ENCODE results near the gene RALGAPB. TPM values are rescaled to one million over a fixed set of nuclear protein-coding genes. Genes with fewer than 3 reads are reported as not detected.

RALGAPB gene
- polyA plus RNA-seq, 1 donor (not counting 4 experiments of a cell fraction or from before 2014, with no cell fraction given): 23.8 TPM

- TF ChIP-seq EZH2 (IDR thresholded peaks at IDR 0.05; ENCODE audit: low read length): no peak
- no peak for TF ChIP-seq CTCF (optimal IDR thresholded peaks at IDR 0.05 in 1 of 3, IDR thresholded peaks at IDR 0.05 in 1 of 3, conservative IDR thresholded peaks at IDR 0.05 in 1 of 3; ENCODE audit: extremely low read depth in 1 of 3, insufficient read depth in 2 of 3, low read length in 3 of 3)
- dilution Hi-C loops (cut with MboI; ENCODE audit: extremely low pct_ligation_motif_present, low sequenced_read_pairs): no loop called here
- H4K20me1 ChIP-seq (ENCODE audit: control insufficient read depth, extremely low read depth, insufficient read depth, low read length): no peaks in the 10 kb centered on the region
- H3K4me1 ChIP-seq (ENCODE audit: control insufficient read depth, extremely low read depth, insufficient read depth, low read length): no peaks in the 10 kb centered on the region
- H3K36me3 ChIP-seq (ENCODE audit: control insufficient read depth in 2 of 2, extremely low read depth in 1 of 2, insufficient read depth in 2 of 2, low read length in 2 of 2): peaks cover 18 to 25% of the 10 kb centered on the region in 2 experiments
- no peak overlapping the region for H2AFZ ChIP-seq (ENCODE audit: control insufficient read depth, low read length)
- H3K4me2 ChIP-seq (ENCODE audit: control insufficient read depth, extremely low read depth, insufficient read depth, low read depth, low read length): no peak overlapping the region
- no peaks in the 10 kb centered on the region for H3K27me3 ChIP-seq (ENCODE audit: control insufficient read depth, extremely low read depth, insufficient read depth, low read length)
- no peak overlapping the region for H3K27ac ChIP-seq (ENCODE audit: control insufficient read depth, insufficient read depth, low read length)
- FAIRE-seq: no peak
- DNase-seq (ENCODE audit: low read depth, low spot score): no peak
- H3K9me1 ChIP-seq (ENCODE audit: control insufficient read depth, extremely low read depth, insufficient read depth, low read length): no peaks in the 10 kb centered on the region
- H3K9me3 ChIP-seq (ENCODE audit: control insufficient read depth, low read depth, low read length): no peaks in the 10 kb centered on the region
- H3K4me3 ChIP-seq (ENCODE audit: control insufficient read depth in 2 of 3, extremely low read depth in 1 of 3, insufficient read depth in 2 of 3, low read depth in 1 of 3, low read length in 3 of 3): no peak overlapping the region
- H3K9ac ChIP-seq (ENCODE audit: control insufficient read depth, extremely low read depth, insufficient read depth, low read length): no peak overlapping the region
- H3K79me2 ChIP-seq (ENCODE audit: control insufficient read depth, insufficient read depth, low read length): no peaks in the 10 kb centered on the region
Observed at GRCh38 chr20:38497246-38497935, 24.7 kb downstream of the RALGAPB start.

GRCh38 chr20:38498909-38499308, 26.3 kb downstream of the RALGAPB start:
- no peak overlapping the region for H2AFZ ChIP-seq (ENCODE audit: control insufficient read depth, low read length)
- no peak for FAIRE-seq
- H3K79me2 ChIP-seq (ENCODE audit: control insufficient read depth, insufficient read depth, low read length): no peaks in the 10 kb centered on the region
- H3K36me3 ChIP-seq (ENCODE audit: control insufficient read depth in 2 of 2, extremely low read depth in 1 of 2, insufficient read depth in 2 of 2, low read length in 2 of 2): peaks cover 18 to 20% of the 10 kb centered on the region in 2 experiments
- no peaks in the 10 kb centered on the region for H3K9me3 ChIP-seq (ENCODE audit: control insufficient read depth, low read depth, low read length)
- no peak overlapping the region for H3K4me3 ChIP-seq (ENCODE audit: control insufficient read depth in 2 of 3, extremely low read depth in 1 of 3, insufficient read depth in 2 of 3, low read depth in 1 of 3, low read length in 3 of 3)
- H3K9ac ChIP-seq (ENCODE audit: control insufficient read depth, extremely low read depth, insufficient read depth, low read length): no peak overlapping the region
- no peaks in the 10 kb centered on the region for H3K9me1 ChIP-seq (ENCODE audit: control insufficient read depth, extremely low read depth, insufficient read depth, low read length)
- no peak for DNase-seq (ENCODE audit: low read depth, low spot score)
- dilution Hi-C loops (cut with MboI; ENCODE audit: extremely low pct_ligation_motif_present, low sequenced_read_pairs): no loop called here
- H3K27me3 ChIP-seq (ENCODE audit: control insufficient read depth, extremely low read depth, insufficient read depth, low read length): no peaks in the 10 kb centered on the region
- H3K4me2 ChIP-seq (ENCODE audit: control insufficient read depth, extremely low read depth, insufficient read depth, low read depth, low read length): no peak overlapping the region
- H3K27ac ChIP-seq (ENCODE audit: control insufficient read depth, insufficient read depth, low read length): no peak overlapping the region
- H3K4me1 ChIP-seq (ENCODE audit: control insufficient read depth, extremely low read depth, insufficient read depth, low read length): no peaks in the 10 kb centered on the region
- TF ChIP-seq CTCF (optimal IDR thresholded peaks at IDR 0.05 in 1 of 3, IDR thresholded peaks at IDR 0.05 in 1 of 3, conservative IDR thresholded peaks at IDR 0.05 in 1 of 3; ENCODE audit: extremely low read depth in 1 of 3, insufficient read depth in 2 of 3, low read length in 3 of 3): no peak
- TF ChIP-seq EZH2 (IDR thresholded peaks at IDR 0.05; ENCODE audit: low read length): no peak
- no peaks in the 10 kb centered on the region for H4K20me1 ChIP-seq (ENCODE audit: control insufficient read depth, extremely low read depth, insufficient read depth, low read length)

Data from keratinocyte (primary cell).